HG03066 (cell line): ENCODE measurements around the gene TIMM50.
"Not testable (repeated sequence)": the region's sequence is repeated elsewhere in the genome, so short reads cannot be mapped to it uniquely, and the experiment has no call there.

Experiments
- ATAC-seq: cut with Tn5 transposase; IDR thresholded peaks from one replicate; pipeline ENCODE4 v1.9.1; 2021; ENCODE audit warnings: low read depth; ENCODE audit not compliant: unreplicated experiment

The TIMM50 gene

GRCh38 chr19:39469036-39469435 is 11.6 kb upstream of the TIMM50 start:
- no peak for ATAC-seq

GRCh38 chr19:39469567-39469966 is 11.1 kb upstream of the TIMM50 start:
- no peak for ATAC-seq

DNA sequence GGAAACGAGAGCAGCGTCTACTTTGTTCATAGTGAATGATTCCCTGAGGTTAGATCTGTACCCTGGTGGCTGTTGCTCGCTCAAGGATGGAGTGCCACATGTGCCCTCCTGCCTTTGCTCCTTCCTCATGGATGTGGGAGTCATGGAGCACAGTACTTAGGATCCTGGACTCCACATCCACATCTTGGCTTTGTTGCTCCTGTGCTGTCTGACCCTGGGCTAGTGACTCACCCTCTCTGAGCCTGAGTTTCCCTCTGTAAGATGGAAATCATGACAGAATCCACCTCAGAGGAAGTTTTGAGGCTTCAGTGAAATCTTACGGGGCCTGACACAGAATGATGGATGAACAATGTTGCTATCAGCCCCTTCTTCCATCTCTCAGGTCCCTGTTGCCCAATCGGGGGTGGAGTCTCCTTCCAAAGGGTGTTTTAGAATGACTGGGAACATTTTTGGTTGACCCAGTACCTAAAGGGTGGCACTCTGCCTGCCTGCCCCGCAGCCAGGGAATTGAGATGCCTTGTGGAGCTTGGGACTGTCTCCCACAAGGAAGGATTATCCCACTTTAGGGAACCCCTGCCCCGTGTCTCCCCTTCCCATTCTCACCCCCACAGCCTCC is 9.8 kb upstream of the TIMM50 start:
- no peak for ATAC-seq

DNA sequence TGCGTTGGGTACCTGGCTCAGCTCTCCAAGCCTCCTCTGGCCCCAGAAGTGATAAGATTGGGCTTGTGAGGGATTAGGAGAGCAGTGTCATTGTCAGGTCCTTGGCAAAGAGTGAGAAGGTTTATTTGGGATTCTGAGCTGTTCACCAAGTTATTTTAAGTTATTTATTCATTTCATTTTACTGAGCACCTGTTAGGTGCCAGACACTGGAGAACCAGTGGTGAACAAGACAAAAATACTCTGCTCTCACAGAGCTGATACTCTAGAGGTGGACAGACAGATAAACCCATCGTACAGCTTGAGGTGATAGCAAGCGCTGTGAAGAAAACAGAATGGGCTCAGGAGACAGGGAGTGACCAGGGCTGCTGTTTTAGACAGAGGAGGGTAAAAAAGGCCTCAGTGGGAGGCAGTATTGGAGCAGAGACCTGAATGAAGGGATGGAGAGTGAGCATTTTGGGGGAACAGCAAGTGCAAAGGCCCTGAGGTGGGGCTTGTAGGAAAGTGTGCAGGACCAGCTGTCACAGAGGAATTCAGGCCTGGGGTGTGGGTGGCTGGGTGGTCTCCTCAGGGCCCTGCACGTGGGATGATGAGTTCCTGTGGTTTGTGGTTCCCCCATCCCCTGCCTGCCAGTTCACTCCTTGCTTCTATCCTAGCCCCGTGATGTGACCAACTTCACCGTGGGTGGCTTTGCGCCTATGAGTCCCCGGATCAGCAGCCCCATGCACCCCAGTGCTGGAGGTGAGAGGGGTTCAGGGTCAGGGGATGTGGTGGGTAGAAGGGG is 8.7 kb upstream of the TIMM50 start:
- ATAC-seq, result no peak

DNA sequence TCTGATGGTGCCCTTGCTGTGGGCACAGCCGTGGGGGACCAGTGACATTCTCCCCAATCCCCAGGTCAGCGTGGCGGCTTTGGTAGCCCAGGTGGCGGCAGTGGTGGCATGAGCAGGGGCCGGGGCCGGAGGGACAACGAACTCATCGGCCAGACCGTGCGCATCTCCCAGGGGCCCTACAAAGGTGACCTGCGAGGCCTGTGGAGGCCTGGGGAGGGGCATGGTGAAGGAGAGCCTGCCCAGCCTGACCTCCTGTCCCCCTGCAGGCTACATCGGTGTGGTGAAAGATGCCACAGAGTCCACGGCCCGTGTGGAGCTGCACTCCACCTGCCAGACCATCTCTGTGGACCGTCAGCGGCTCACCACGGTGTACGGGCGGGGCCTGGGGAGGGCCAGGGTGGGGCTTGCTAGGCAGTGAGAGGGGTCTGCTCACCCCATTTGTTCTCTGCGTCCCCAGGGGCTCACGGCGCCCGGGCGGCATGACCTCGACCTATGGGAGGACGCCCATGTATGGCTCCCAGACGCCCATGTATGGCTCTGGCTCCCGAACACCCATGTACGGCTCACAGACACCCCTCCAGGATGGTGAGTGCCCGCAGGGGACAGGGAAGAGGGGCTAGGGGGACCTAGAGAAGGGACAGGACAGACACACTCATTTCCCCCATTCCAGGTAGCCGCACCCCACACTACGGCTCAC is 7.7 kb upstream of the TIMM50 start:
- ATAC-seq, result no peak

DNA sequence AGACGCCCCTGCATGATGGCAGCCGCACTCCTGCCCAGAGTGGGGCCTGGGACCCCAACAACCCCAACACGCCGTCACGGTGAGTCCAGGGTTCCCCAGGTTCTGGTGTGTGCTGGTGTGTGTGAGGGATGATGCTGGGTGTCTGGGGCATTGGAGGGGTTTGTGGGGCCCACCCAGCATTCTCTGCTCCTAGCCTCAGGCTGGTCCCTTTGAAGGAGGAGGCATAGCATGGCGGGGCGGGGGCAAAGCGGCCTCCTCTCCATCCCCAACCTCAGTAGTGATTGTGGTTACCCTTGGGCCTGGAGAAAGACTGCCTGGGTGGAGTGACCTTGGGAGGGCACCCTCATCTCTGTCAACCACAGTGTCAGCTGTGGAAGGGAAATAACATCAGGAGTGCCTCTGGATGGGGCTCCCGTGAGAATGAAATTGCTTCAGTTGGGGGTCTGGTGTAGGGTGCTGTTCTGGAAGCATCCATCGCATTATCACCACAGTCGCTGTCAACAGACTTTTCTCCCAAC is 7.1 kb upstream of the TIMM50 start:
- ATAC-seq, result no peak

- ATAC-seq, result no peak
Measured at GRCh38 chr19:39474139-39474620, 6.5 kb upstream of the TIMM50 start.

- no peak for ATAC-seq
Measured at GRCh38 chr19:39475748-39476147, 4.9 kb upstream of the TIMM50 start.

GRCh38 chr19:39479319-39479801 is 1.3 kb upstream of the TIMM50 start:
- not testable (repeated sequence) for ATAC-seq

DNA sequence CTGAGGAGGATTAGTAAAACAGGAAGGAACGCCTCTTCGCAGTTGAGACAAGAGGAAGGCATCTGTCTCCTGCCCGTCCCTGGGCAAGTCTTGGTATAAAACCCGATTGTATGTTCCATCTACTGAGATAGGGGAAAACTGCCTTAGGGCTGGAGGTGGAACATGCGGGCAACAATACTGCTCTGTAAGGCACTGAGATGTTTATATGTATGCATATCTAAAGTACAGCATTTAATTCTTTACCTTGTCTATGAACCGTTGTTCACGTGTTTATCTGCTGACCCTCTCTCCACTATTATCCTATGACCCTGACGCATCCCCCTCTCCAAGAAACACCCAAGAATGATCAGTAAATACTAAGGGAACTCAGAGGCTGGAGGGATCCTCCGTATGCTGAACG is 722 bp upstream of the TIMM50 start:
- ATAC-seq, result no peak

GRCh38 chr19:39481229-39481545 is 549 bp downstream of the TIMM50 start:
- ATAC-seq, result no peak

DNA sequence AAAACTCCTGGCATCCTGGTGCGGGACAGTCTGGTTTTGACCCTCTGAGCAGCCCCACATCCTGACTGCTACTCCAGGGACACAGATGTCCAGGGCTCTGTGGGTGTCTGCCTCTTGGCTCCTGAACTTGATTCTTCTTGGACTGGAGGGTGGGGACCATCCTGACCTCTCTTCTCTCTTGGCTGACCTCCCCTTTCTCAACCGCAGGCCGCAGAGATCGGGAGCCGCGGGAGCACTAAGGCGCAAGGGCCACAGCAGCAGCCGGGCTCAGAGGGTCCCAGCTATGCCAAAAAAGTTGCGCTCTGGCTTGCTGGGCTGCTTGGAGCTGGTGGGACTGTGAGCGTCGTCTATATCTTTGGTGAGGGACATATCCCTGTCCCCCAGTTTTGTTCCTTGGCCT is 1.0 kb downstream of the TIMM50 start:
- ATAC-seq, result no peak

DNA sequence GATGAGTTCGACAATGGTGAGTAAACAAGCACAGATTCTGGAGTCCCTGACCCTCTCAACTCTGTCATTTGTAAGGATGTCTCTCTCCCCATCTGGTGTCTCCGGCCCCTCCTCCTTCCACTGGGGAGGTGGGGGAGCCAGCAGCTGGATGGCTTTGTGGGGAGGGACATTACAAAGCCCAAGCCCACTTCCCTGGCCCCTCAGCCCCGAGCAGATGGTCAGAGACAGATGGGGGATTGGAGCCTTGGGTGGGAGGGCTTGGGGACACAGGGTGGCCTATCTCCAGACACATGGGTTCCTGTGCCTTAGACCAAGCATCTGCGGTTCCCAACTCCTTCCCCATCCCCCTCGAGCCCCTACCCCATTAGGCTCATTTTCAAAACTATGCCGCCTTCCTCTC is 2.5 kb downstream of the TIMM50 start:
- no peak for ATAC-seq

- ATAC-seq, result no peak
Measured at GRCh38 chr19:39489756-39490155, 9.1 kb downstream of the TIMM50 start.

GRCh38 chr19:39492225-39492624 is 11.6 kb downstream of the TIMM50 start:
- no peak for ATAC-seq

- ATAC-seq, result no peak
Measured at GRCh38 chr19:39492788-39493187, 12.2 kb downstream of the TIMM50 start.

DNA sequence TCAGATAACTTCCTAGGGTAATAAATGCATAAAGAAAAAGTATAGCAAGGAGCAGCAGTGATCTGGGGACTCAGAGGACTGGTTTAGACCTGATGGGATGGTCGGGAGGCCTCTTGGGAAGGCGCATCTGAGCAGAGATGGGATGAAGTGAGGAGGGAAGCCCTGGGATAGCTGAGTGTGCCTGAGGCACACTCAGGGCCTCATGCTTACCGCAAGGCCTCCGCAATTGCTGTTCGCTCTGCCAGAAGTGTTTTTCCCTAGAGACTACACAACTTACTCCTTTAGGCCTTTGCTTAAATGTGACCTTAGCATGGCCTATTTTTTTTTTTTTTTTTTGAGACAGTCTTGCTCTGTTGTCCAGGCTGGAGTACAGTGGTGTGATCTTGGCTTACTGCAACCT is 14.0 kb downstream of the TIMM50 start:
- ATAC-seq, result no peak

DNA sequence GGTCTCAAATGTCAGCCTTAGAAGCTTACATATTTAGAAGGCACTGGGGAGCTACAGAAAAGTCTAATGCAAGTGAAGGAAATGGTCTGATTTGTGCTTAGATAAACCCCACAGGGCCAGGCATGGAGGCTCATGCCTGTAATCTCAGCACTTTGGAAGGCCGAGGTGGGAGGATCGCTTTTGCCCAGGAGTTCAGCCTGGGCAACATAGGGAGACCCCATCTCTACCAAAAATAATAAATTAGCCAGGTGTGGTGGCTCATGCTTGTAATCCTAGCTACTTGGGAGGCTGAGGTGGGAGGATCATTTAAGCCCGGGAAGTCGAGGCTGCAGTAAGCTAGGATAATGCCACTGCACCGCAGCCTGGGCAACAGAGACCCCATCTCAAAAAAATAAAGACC is 15.4 kb downstream of the TIMM50 start:
- ATAC-seq, result no peak

DNA sequence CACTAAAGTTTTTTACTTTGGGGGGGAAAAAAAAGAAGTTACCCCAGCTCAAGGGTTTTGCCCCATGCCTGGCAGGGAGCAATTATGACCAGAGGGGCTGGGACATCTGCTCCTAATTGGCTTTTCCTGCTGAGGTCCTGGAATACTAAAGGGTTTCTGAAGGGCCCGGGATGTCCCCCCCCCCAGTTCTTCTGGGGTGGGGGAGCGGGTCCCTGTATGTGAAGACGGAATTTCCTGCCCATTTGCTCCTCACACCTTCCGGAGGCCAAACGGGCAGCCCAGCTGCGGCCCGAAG is 17.0 kb downstream of the TIMM50 start:
- ATAC-seq, result no peak

DNA sequence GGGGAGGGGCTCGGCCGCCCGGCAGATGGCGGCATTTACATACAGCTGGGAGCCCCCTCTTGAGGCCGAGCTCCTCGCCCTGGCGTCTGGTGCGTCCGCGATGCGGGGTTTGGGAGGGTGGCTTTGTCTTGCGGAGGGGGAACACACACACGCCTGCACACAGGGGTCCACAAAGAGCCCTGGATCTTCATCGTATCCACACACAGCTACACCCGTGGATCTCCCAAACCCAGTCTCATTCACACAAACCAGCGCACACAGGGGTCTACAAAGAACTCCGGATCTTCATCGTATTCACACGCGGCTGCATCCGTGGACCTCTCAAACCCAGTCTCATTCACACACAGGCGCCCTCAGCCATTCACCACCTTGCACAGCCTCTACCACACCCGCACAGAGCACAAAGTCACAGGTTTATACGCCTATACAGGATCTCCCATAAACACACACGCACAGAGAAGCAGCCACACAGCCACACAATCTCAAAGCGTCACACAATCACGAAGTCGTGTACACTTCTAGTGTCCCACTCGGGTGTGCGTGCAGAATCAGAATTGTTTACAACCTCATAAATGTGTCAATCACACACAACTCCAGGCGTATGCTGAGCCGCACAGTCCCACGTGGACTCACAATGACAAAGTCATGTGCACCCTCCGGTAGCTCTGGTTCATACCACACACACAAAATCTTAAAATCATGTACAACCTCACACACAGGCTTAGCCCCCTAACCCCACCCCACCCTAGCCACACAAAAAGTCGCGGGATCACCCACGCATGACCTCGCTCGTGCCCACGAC is 17.6 kb downstream of the TIMM50 start:
- no peak for ATAC-seq
